OCI-LY3 (cell line): ENCODE results near the gene ARL3.

Experiments
- EZH2phosphoT487 ChIP-seq: fragments of 200-600 bp; shearing (Covaris generic); IDR thresholded peaks from 2 replicates; pipeline ENCODE4 v1.6.1; 2018; ENCODE audit warnings: antibody characterized with exemption, mixed run types, low read depth
- TF ChIP-seq, protein P1 (sequence below): fragments of 200-600, 300-600 bp; sonication (generic); IDR thresholded peaks from 2 replicates; pipeline ENCODE4 v1.5.1; 2014; ENCODE audit warnings: antibody characterized with exemption, low read length, low read depth

DNA sequence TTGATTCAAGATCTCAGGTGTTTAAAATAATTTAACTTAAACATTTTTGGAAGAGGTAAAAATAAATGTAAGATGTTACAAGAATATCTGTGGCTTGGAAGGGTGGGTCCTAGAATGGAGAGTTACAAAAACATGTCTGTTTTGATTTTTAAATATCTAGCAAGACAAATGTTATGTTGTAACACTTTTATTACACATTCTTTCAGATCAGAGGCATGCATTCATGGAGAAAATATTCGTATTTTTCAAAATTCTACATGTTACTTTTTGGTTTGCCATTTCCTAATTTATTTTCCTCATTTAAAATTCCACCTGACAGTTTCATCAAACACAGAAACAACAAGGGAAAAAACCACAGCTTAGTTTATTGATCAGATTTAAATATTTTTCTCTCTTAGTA lies 39.5 kb upstream of the ARL3 start:
- TF ChIP-seq, protein P1, sequence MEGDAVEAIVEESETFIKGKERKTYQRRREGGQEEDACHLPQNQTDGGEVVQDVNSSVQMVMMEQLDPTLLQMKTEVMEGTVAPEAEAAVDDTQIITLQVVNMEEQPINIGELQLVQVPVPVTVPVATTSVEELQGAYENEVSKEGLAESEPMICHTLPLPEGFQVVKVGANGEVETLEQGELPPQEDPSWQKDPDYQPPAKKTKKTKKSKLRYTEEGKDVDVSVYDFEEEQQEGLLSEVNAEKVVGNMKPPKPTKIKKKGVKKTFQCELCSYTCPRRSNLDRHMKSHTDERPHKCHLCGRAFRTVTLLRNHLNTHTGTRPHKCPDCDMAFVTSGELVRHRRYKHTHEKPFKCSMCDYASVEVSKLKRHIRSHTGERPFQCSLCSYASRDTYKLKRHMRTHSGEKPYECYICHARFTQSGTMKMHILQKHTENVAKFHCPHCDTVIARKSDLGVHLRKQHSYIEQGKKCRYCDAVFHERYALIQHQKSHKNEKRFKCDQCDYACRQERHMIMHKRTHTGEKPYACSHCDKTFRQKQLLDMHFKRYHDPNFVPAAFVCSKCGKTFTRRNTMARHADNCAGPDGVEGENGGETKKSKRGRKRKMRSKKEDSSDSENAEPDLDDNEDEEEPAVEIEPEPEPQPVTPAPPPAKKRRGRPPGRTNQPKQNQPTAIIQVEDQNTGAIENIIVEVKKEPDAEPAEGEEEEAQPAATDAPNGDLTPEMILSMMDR: no peak
- TF ChIP-seq EZH2phosphoT487: no peak
